ENCODE data around the gene FNDC7. TPM values are rescaled to one million over a fixed set of nuclear protein-coding genes. Genes with fewer than 3 reads are reported as not detected.

FNDC7 gene
- total and polyA plus RNA-seq, 2 donors (not counting 3 experiments of a cell fraction or from before 2014, with no cell fraction given): not detected

GRCh38 chr1:108668777-108669176, 43.9 kb upstream of the FNDC7 start:
- Histone ChIP-seq H3K4me2 (ENCODE audit: insufficient read depth, low read length) (no peak overlapping the region), H3K27me3 (ENCODE audit: control insufficient read depth in 2 of 2, insufficient read depth in 2 of 2, low read length in 2 of 2) (peaks cover 0 to under 1% of the 10 kb centered on the region in 2 experiments), H3K4me1 (ENCODE audit: control insufficient read depth, extremely low read depth, insufficient read depth, low read length) (no peaks in the 10 kb centered on the region), H3K27ac (ENCODE audit: insufficient read depth, low read depth, low read length) (no peak overlapping the region), H3K36me3 (ENCODE audit: control insufficient read depth in 2 of 2, extremely low read depth in 1 of 2, insufficient read depth in 2 of 2, low read length in 2 of 2) (no peaks in the 10 kb centered on the region), H3K9ac (replicated peaks; ENCODE audit: extremely low read depth, insufficient read depth, low read length) (no peak overlapping the region), H4K20me1 (replicated peaks; ENCODE audit: control insufficient read depth, extremely low read depth, insufficient read depth, low read length) (no peaks in the 10 kb centered on the region), H3K4me3 (replicated peaks in 1 of 3; ENCODE audit: insufficient read depth in 1 of 3, low read depth in 1 of 3, low read length in 3 of 3) (no peak overlapping the region), H3K79me2 (ENCODE audit: control insufficient read depth, insufficient read depth, low read length) (no peaks in the 10 kb centered on the region), H3K9me1 (replicated peaks; ENCODE audit: control insufficient read depth, extremely low read depth, insufficient read depth, low read length) (no peaks in the 10 kb centered on the region), H3K9me3 (replicated peaks; ENCODE audit: control insufficient read depth, insufficient read depth, low read length) (no peaks in the 10 kb centered on the region), H2AFZ (ENCODE audit: low read depth, low read length) (no peak overlapping the region)
- intact Hi-C loops (cut with micrococcal nuclease) (no loop called here), dilution Hi-C loops (cut with MboI; ENCODE audit: extremely low pct_ligation_motif_present, low sequenced_read_pairs) (no loop called here)
- CTCF ChIA-PET: interaction anchor here (0.6 kb wide), 1 partner anchor 71 kb away, joined by 4 read pairs; no protein-coding TSS in a partner anchor
- no peak for TF ChIP-seq MYC (IDR thresholded peaks at IDR 0.05; ENCODE audit: low read depth, low read length)
- TF ChIP-seq EZH2 (IDR thresholded peaks at IDR 0.05; ENCODE audit: borderline replicate concordance, low read depth, low read length, severe bottlenecking): no peak
- DNase-seq (ENCODE audit: low read depth, low spot score): no peak
- BruUV-seq (replicated peaks): no TSS peak
- POLR2A ChIA-PET: no interaction called here
- no peak for FAIRE-seq

- Histone ChIP-seq H3K9ac (replicated peaks; ENCODE audit: extremely low read depth, insufficient read depth, low read length) (no peak overlapping the region), H3K9me3 (replicated peaks; ENCODE audit: control insufficient read depth, insufficient read depth, low read length) (no peaks in the 10 kb centered on the region), H3K4me1 (ENCODE audit: control insufficient read depth, extremely low read depth, insufficient read depth, low read length) (no peaks in the 10 kb centered on the region), H2AFZ (ENCODE audit: low read depth, low read length) (no peak overlapping the region), H3K4me3 (replicated peaks in 1 of 3; ENCODE audit: insufficient read depth in 1 of 3, low read depth in 1 of 3, low read length in 3 of 3) (no peak overlapping the region), H3K27me3 (ENCODE audit: control insufficient read depth in 2 of 2, insufficient read depth in 2 of 2, low read length in 2 of 2) (peaks cover 0 to 3% of the 10 kb centered on the region in 2 experiments), H3K9me1 (replicated peaks; ENCODE audit: control insufficient read depth, extremely low read depth, insufficient read depth, low read length) (no peaks in the 10 kb centered on the region), H3K36me3 (ENCODE audit: control insufficient read depth in 2 of 2, extremely low read depth in 1 of 2, insufficient read depth in 2 of 2, low read length in 2 of 2) (no peaks in the 10 kb centered on the region), H3K4me2 (ENCODE audit: insufficient read depth, low read length) (no peak overlapping the region), H3K27ac (ENCODE audit: insufficient read depth, low read depth, low read length) (no peak overlapping the region), H3K79me2 (ENCODE audit: control insufficient read depth, insufficient read depth, low read length) (no peaks in the 10 kb centered on the region), H4K20me1 (replicated peaks; ENCODE audit: control insufficient read depth, extremely low read depth, insufficient read depth, low read length) (no peaks in the 10 kb centered on the region)
- intact Hi-C loops (cut with micrococcal nuclease) (no loop called here), dilution Hi-C loops (cut with MboI; ENCODE audit: extremely low pct_ligation_motif_present, low sequenced_read_pairs) (no loop called here)
- BruUV-seq (replicated peaks): no TSS peak
- DNase-seq (ENCODE audit: low read depth, low spot score): no peak
- TF ChIP-seq EZH2 (IDR thresholded peaks at IDR 0.05; ENCODE audit: borderline replicate concordance, low read depth, low read length, severe bottlenecking): no peak
- no peak for TF ChIP-seq MAX (IDR thresholded peaks at IDR 0.05; ENCODE audit: insufficient read depth, insufficient read length)
- TF ChIP-seq, protein P1, sequence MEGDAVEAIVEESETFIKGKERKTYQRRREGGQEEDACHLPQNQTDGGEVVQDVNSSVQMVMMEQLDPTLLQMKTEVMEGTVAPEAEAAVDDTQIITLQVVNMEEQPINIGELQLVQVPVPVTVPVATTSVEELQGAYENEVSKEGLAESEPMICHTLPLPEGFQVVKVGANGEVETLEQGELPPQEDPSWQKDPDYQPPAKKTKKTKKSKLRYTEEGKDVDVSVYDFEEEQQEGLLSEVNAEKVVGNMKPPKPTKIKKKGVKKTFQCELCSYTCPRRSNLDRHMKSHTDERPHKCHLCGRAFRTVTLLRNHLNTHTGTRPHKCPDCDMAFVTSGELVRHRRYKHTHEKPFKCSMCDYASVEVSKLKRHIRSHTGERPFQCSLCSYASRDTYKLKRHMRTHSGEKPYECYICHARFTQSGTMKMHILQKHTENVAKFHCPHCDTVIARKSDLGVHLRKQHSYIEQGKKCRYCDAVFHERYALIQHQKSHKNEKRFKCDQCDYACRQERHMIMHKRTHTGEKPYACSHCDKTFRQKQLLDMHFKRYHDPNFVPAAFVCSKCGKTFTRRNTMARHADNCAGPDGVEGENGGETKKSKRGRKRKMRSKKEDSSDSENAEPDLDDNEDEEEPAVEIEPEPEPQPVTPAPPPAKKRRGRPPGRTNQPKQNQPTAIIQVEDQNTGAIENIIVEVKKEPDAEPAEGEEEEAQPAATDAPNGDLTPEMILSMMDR (IDR thresholded peaks at IDR 0.05; ENCODE audit: extremely low read depth in 1 of 2, insufficient read depth in 1 of 2, low read depth in 1 of 2, low read length in 2 of 2): no peak
- TF ChIP-seq FOS (IDR thresholded peaks at IDR 0.05; ENCODE audit: borderline replicate concordance, insufficient read depth, low read length): no peak
- TF ChIP-seq JUN (IDR thresholded peaks at IDR 0.05; ENCODE audit: borderline replicate concordance, insufficient read depth, insufficient read length, low read depth): no peak
- TF ChIP-seq POLR2A (IDR thresholded peaks at IDR 0.05; ENCODE audit: low read depth, low read length): no peak
- no peak for TF ChIP-seq GATA2 (IDR thresholded peaks at IDR 0.05; ENCODE audit: insufficient read depth, insufficient read length, low read depth, low read length)
- ChIA-PET POLR2A (no interaction called here), CTCF (no interaction called here)
- no peak for FAIRE-seq
Measured at GRCh38 chr1:108669679-108670078, 43.0 kb upstream of the FNDC7 start.
